HG03175 (cell line): Measurements from ENCODE around the gene PCDHB11.
"Not testable (repeated sequence)": the region's sequence is repeated elsewhere in the genome, so short reads cannot be mapped to it uniquely, and the experiment has no call there.

Experiments
- ATAC-seq: cut with Tn5 transposase; IDR thresholded peaks from one replicate; pipeline ENCODE4 v1.9.1; 2021; ENCODE audit warnings: mild to moderate bottlenecking, moderate library complexity; ENCODE audit not compliant: unreplicated experiment

PCDHB11 gene

DNA sequence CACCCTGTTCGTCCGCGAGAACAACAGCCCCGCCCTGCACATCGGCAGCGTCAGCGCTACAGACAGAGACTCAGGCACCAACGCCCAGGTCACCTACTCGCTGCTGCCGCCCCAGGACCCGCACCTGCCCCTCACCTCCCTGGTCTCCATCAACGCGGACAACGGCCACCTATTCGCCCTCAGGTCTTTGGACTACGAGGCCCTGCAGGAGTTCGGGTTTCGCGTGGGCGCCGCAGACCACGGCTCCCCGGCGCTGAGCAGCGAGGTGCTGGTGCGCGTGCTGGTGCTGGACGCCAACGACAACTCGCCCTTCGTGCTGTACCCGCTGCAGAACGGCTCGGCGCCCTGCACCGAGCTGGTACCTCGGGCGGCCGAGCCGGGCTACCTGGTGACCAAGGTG, 36.5 kb downstream of the PCDHB11 start:
- ATAC-seq: not testable (repeated sequence)

DNA sequence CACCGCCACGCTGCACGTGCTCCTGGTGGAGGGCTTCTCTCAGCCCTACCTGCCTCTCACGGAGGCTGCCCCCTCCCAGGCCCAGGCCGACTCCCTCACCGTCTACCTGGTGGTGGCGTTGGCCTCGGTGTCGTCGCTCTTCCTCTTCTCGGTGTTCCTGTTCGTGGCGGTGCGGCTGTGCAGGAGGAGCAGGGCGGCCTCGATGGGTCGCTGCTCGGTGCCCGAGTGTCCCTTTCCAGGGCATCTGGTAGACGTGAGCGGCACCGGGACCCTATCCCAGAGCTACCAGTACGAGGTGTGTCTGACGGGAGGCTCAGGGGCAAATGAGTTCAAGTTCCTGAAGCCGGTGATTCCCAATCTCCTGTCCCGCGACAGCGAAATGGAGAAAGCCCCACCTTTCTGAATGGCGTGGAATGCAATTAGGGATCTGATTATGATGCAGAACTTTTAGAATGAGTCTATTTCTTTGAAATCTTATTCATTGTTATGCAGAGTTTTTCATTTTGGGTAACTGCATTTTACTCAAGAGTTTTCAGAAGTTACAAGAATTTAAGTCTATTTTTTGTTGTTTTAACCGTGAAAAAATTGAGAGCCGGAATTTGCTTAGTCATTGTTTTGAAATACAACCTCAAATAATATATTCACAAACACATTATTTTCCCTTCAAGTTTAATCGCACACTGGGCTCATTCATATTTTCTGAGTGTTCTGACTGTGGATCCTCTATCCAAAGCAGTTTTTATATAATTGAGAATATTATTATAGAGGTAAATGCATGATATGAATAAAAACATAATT, 37.3 kb downstream of the PCDHB11 start:
- ATAC-seq: no peak

DNA sequence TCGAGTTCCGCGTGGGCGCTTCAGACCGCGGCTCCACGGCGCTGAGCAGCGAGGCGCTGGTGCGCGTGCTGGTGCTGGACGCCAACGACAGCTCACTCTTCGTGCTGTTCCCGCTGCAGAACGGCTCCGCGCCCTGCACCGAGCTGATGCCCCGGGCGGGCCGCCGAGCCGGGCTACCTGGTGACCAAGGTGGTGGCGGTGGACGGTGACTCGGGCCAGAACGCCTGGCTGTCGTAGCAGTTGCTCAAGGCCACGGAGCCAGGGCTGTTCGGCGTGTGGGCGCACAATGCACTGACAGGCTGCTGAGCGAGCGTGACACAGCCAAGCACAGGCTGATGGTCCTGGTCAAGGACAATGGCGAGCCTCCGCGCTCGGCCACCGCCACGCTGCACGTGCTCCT, 42.1 kb downstream of the PCDHB11 start:
- ATAC-seq: no peak

DNA sequence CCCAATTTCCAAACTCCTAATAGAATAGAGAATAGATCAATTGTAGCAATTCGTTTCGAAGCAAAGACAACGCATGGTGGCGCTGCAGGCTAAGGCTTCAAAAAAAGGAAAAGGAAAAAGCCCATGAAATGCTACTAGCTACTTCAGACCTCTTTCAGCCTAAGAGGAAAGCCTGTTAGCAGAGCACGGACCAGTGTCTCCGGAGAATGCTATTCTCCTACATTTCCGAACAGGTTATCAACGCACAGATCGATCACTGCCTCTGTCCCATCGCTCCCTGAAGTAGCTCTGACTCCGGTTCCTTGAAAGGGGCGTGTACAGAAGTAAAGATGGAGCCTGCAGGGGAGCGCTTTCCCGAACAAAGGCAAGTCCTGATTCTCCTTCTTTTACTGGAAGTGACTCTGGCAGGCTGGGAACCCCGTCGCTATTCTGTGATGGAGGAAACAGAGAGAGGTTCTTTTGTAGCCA, 45.9 kb downstream of the PCDHB11 start, which contains the start of gene PCDHB15:
PCDHB15 (plus strand) TSS at position 146 of the 468 bp plus-strand sequence; CDS start at position 330, 184 bp downstream.
- no peak for ATAC-seq

DNA sequence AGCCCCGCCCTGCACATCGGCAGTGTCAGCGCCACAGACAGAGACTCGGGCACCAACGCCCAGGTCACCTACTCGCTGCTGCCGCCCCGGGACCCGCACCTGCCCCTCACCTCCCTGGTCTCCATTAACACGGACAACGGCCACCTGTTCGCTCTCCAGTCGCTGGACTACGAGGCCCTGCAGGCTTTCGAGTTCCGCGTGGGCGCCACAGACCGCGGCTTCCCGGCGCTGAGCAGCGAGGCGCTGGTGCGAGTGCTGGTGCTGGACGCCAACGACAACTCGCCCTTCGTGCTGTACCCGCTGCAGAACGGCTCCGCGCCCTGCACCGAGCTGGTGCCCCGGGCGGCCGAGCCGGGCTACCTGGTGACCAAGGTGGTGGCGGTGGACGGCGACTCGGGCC, 47.5 kb downstream of the PCDHB11 start:
- ATAC-seq: not testable (repeated sequence)

DNA sequence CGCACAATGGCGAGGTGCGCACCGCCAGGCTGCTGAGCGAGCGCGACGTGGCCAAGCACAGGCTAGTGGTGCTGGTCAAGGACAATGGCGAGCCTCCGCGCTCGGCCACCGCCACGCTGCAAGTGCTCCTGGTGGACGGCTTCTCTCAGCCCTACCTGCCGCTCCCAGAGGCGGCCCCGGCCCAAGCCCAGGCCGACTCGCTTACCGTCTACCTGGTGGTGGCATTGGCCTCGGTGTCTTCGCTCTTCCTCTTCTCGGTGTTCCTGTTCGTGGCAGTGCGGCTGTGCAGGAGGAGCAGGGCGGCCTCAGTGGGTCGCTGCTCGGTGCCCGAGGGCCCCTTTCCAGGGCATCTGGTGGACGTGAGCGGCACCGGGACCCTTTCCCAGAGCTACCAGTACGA, 48.0 kb downstream of the PCDHB11 start:
- ATAC-seq: not testable (repeated sequence)

DNA sequence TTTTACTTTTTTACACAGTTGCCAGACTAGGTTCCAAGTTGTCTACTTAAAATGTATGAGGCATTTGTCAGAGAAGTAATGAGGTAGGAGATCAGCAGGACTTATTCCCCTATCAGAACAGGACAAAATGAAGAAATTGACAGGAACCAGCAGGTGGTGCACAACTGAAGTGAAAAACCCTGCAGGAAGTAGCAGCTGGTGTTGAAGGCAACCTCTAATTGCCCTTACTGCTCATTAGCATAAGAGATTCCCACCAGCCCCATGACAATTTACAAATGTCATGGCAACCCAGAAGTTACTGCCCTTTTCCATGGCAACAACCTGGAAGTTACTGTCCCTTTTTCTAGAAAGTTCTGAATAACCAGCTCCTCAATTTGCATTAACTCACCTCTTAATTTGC, 51.1 kb downstream of the PCDHB11 start:
- ATAC-seq: no peak
